GM18951 (cell line): ENCODE measurements around the gene PRKAA1.

ENCODE experiments used
- POLR2A ChIP-seq: IDR thresholded peaks from 4 replicates; pipeline ENCODE4 v1.6.1; 2011; ENCODE audit warnings: mild to moderate bottlenecking; ENCODE audit not compliant: insufficient read length, insufficient read depth; ENCODE audit errors: extremely low read depth
- in situ Hi-C: fragments of 300-500 bp; cut with MboI; formaldehyde crosslinking; loops from one replicate; pipeline ENCODE4 v1.12.0; 2022; ENCODE audit warnings: low sequenced_read_pairs, mixed read lengths, inconsistent platforms; ENCODE audit not compliant: unreplicated experiment

PRKAA1 gene

GRCh38 chr5:40780858-40781257 lies 17.3 kb downstream of the PRKAA1 start:
- in situ Hi-C loops, result no loop called here
- TF ChIP-seq POLR2A, result no peak

- in situ Hi-C loops, result no loop called here
- no peak for TF ChIP-seq POLR2A
Observed at GRCh38 chr5:40780199-40780598, 18.0 kb downstream of the PRKAA1 start.

- in situ Hi-C loops, result no loop called here
- TF ChIP-seq POLR2A, result no peak
Observed at GRCh38 chr5:40779561-40779960, 18.6 kb downstream of the PRKAA1 start.

- in situ Hi-C loops, result no loop called here
- TF ChIP-seq POLR2A, result no peak
Observed at GRCh38 chr5:40778133-40778532, 20.0 kb downstream of the PRKAA1 start.

- TF ChIP-seq POLR2A, result no peak
- in situ Hi-C loops, result no loop called here
Observed at GRCh38 chr5:40776658-40776977, 21.6 kb downstream of the PRKAA1 start.

- in situ Hi-C loops, result no loop called here
Observed at GRCh38 chr5:40775846-40776657, 22.1 kb downstream of the PRKAA1 start.

GRCh38 chr5:40775085-40775845 lies 22.9 kb downstream of the PRKAA1 start:
- no peak for TF ChIP-seq POLR2A
- in situ Hi-C loops, result no loop called here

More at GRCh38 chr5:40775846-40776657, 22.1 kb downstream of the PRKAA1 start:
- TF ChIP-seq POLR2A, result no peak

- in situ Hi-C loops, result no loop called here
Observed at GRCh38 chr5:40774623-40775022, 23.6 kb downstream of the PRKAA1 start.

GRCh38 chr5:40770764-40771163 lies 27.4 kb downstream of the PRKAA1 start:
- TF ChIP-seq POLR2A, result no peak
- in situ Hi-C loops, result no loop called here

More at GRCh38 chr5:40774623-40775022, 23.6 kb downstream of the PRKAA1 start:
- TF ChIP-seq POLR2A, result no peak

GRCh38 chr5:40762705-40763104 lies 35.5 kb downstream of the PRKAA1 start:
- in situ Hi-C loops, result no loop called here
- no peak for TF ChIP-seq POLR2A

GRCh38 chr5:40757400-40757799 lies 40.8 kb downstream of the PRKAA1 start:
- no peak for TF ChIP-seq POLR2A
- in situ Hi-C loops, result loop anchor here (10.0 kb wide), 1 partner anchor 117 kb away; no protein-coding TSS in a partner anchor

GRCh38 chr5:40755407-40756365 lies 42.5 kb downstream of the PRKAA1 start, which contains the start of gene TTC33:
Gene TTC33, minus strand, starts transcription at chr5:40755961. Its CDS starts 8,943 bp downstream, at chr5:40747018.
- TF ChIP-seq POLR2A, result peak; percentile 12
- in situ Hi-C loops, result loop anchor here (10.0 kb wide), 1 partner anchor 119 kb away; no protein-coding TSS in a partner anchor

GRCh38 chr5:40755093-40755406 lies 43.1 kb downstream of the PRKAA1 start:
- TF ChIP-seq POLR2A, result no peak
- in situ Hi-C loops, result loop anchor here (10.0 kb wide), 1 partner anchor 120 kb away; no protein-coding TSS in a partner anchor
